Thoracic aorta (tissue), 2 donors: ENCODE measurements around the gene KLHL30. TPM values are rescaled to one million over a fixed set of nuclear protein-coding genes. Genes with fewer than 3 reads are reported as not detected.

ENCODE experiments used
- ATAC-seq: fragments of 150-250 bp; one replicate; pipeline ENCODE4 v1.8.0; 2017; ENCODE audit warnings: low read depth; ENCODE audit not compliant: insufficient number of reproducible peaks, low FRiP score
- DNase-seq: peaks from one replicate; pipeline ENCODE4 v3.0.0-alpha.2; 2020; ENCODE audit warnings: low spot score
- H3K27ac ChIP-seq, 2 donors: fragments of 200-600 bp; sonication (generic); 1 replicate in 1 of 2; 2 replicates in 1 of 2; pipeline ENCODE4 v1.5.1; 2016; ENCODE audit warnings: mild to moderate bottlenecking in 2 of 2, moderate library complexity in 2 of 2
- H3K27me3 ChIP-seq: fragments of 200-600 bp; sonication (generic); replicated peaks from 2 replicates; pipeline ENCODE4 v1.6.0; 2016; ENCODE audit warnings: mild to moderate bottlenecking; ENCODE audit not compliant: insufficient read depth
- H3K36me3 ChIP-seq: fragments of 200-600 bp; sonication (generic); one replicate; pipeline ENCODE4 v1.5.1; 2016
- H3K4me1 ChIP-seq, 2 donors: fragments of 200-600 bp; sonication (generic); 1 replicate in 1 of 2; 2 replicates in 1 of 2; pipeline versions ENCODE4 v1.5.1 to v1.6.0; 2016; ENCODE audit warnings: low read depth in 2 of 2, mild to moderate bottlenecking in 1 of 2; ENCODE audit not compliant: control insufficient read depth in 1 of 2
- H3K4me3 ChIP-seq: fragments of 200-600 bp; sonication (generic); 2 replicates; pipeline ENCODE4 v1.5.1; 2016; ENCODE audit warnings: mild to moderate bottlenecking
- H3K9me3 ChIP-seq: fragments of 200-600 bp; sonication (generic); 2 replicates; pipeline ENCODE4 v1.5.1; 2016
- total RNA-seq, 2 donors: library from RNA; depleted of rRNA; stranded (reverse); fragments of >200 nt; gene quantifications; one replicate each; pipeline versions ENCODE4 v1.1.0 to v1.2.3, GENCODE V29; 2016
- TF ChIP-seq, protein P1 (sequence below): fragments of 200-600 bp; sonication (generic); IDR thresholded peaks from one replicate; pipeline ENCODE4 v1.5.1; 2019; ENCODE audit warnings: antibody characterized with exemption

Gene KLHL30
- total RNA-seq, 2 donors from 2014 or later, result 18.3 to 33.4 TPM

DNA sequence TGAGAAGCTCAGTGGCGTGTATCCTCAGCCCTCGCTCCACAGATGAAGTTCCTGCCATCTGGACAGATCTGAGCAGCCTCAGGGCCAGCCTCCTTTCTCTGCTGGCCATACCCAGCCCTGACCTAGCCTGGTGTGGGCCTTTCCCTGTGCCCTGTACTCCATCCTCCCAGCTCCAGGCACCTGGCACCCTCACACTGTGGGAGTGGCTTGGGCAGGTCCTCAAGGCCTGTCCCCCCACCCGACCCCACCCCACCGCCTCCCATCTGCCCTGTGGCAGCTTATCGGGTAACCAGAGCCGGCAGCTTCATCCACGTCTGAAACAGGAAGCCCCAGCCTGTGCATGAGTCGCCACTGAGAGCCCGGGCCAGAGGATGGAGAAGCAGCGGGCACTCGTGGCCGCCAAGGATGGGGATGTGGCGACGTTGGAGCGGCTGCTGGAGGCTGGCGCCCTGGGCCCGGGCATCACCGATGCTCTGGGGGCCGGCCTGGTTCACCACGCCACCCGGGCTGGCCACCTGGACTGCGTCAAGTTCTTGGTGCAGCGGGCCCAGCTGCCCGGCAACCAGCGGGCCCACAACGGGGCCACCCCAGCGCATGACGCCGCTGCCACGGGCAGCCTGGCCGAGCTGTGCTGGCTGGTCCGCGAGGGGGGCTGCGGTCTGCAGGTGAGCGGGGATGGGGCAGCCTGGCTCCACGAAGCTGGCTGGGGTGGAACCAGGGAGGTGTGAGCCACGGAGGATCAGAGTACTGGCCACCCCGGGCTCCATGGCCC lies 38.2 kb upstream of the KLHL30 start, which contains the start of gene ESPNL:
Gene ESPNL (plus strand): TSS at position 292 of the 772 bp plus-strand sequence. CDS start 80 bp downstream, at position 372.
- DNase-seq, result no peak
- Histone ChIP-seq H3K4me3 (no peak within 1 kb of the TSS), H3K4me1 (no peaks in the 10 kb centered on the region), H3K27ac (no peak within 1 kb of the TSS), H3K36me3 (no peaks in the 10 kb centered on the region), H3K9me3 (no peaks in the 10 kb centered on the region), H3K27me3 (no peaks in the 10 kb centered on the region)
- no peak for ATAC-seq
- TF ChIP-seq, protein P1, sequence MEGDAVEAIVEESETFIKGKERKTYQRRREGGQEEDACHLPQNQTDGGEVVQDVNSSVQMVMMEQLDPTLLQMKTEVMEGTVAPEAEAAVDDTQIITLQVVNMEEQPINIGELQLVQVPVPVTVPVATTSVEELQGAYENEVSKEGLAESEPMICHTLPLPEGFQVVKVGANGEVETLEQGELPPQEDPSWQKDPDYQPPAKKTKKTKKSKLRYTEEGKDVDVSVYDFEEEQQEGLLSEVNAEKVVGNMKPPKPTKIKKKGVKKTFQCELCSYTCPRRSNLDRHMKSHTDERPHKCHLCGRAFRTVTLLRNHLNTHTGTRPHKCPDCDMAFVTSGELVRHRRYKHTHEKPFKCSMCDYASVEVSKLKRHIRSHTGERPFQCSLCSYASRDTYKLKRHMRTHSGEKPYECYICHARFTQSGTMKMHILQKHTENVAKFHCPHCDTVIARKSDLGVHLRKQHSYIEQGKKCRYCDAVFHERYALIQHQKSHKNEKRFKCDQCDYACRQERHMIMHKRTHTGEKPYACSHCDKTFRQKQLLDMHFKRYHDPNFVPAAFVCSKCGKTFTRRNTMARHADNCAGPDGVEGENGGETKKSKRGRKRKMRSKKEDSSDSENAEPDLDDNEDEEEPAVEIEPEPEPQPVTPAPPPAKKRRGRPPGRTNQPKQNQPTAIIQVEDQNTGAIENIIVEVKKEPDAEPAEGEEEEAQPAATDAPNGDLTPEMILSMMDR, result no peak

DNA sequence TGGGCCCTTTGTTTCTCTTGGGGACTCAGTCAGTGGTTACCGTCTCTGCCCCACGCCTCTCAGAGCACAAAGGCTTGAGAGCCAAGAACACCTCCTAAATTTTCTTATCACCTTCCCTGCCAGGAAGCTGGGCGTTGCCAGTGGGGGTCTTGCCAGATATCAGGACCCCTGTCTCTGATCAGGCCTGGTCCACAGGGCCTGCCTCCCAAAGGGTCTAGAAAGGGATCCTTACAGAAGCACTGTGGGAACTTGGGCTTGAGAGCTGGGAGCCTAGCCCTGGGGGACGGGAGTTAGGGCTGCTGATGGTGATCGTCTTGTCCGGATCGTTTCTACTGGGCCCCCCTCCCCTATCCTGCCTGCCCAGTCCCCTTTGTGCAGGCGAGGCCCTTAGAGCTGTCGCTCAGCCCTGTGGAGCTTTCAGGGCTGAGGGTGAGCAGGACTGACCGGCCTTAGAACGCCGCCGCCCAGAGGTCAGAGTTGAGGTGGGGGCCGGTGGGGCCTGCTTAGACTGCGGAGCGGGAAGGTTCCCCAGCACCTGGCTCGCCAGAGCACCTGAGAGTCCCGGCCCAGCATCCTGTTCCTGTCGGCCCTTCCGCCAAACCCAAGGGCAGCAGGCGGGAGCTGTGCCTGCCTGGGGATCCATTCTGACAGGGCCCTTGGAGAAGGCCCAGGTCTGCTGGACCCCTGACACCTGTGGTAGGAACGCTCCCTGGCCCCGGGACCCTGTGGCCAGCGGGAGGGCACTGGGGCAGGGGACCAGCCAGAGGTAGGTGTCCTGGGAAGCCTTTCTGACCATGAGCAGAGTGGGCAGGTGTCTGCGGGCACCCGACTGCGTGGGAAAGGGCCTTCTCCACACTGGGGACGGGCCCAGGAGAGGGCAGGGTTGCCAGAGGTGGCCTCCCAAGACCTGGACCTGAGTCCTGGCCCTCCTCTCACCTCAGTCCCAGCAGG lies 37.4 kb upstream of the KLHL30 start:
- DNase-seq (no peak), ATAC-seq (no peak)
- H3K27me3 ChIP-seq, result no peaks in the 10 kb centered on the region
- H3K4me3 ChIP-seq, result no peak overlapping the region
- no peaks in the 10 kb centered on the region for H3K4me1 ChIP-seq
- H3K9me3 ChIP-seq, result no peaks in the 10 kb centered on the region
- TF ChIP-seq, protein P1, result no peak
- no peak overlapping the region for H3K27ac ChIP-seq
- no peaks in the 10 kb centered on the region for H3K36me3 ChIP-seq

DNA sequence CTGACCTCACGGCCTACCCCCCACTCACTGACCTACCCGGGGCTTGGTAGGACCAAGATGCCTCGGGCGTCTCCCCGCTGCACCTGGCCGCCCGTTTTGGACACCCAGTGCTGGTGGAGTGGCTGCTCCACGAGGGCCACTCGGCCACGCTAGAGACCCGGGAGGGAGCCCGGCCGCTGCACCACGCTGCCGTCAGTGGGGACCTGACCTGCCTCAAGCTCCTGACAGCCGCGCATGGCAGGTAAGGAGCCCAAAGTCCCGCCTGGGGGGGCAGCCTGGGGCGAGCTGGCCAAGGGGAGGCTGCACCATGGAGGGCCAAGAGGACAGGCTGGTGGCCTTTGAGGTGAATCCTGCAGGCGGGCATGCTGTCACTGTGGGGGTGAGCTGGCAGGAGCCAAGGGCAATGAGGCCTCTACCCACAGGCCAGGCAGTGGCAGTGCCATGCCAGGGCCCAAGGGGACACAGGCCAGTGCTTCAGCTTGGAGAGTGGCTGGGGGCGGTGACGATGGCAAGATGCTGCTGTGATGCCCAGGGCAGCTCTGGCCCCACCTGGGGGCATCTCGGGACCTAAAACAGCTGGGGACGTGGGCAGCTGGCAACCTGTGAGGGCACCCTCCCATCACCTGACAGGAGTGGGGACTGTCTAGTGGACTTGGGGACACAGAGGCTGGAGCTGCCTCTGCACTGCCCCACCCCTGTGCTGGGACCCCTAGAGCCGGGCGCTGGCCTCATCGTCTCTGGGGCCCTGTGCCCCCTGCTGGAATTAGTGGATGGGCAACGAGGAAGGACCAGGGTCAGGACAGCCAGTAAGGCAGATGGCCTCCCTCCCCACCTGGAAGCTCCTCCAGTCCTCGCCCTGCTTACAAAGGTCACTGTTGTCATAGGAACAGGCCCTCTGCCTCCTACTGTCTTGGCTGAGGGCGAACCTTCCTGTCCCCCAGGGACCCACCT lies 36.3 kb upstream of the KLHL30 start:
- no peak for DNase-seq
- no peak overlapping the region for H3K27ac ChIP-seq
- ATAC-seq, result no peak

DNA sequence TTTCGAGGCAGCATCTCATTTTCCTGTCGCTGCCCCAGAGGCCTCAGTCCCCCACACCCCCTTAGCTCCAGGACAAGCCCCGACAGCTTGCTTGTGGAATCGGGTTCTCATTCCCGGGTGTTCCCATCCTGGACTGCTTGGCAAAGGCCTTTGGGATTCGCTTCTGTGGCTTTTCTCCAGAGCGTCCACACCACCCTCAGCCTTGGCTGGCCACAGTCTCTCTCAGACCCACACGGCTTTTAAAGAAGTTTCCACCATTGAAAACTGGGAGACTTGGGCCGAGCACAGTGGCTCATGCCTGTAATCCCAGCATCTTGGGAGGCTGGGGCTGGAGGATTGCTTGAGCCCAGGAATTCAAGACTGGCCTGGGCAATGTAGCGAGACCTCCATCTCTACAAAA lies 35.6 kb upstream of the KLHL30 start:
- Histone ChIP-seq H3K36me3 (no peaks in the 10 kb centered on the region), H3K9me3 (no peaks in the 10 kb centered on the region), H3K27ac (no peak overlapping the region), H3K4me3 (no peak overlapping the region), H3K27me3 (no peaks in the 10 kb centered on the region), H3K4me1 (no peaks in the 10 kb centered on the region)
- ATAC-seq (no peak), DNase-seq (no peak)
- TF ChIP-seq, protein P1, result no peak

More for the DNA sequence above, 36.3 kb upstream of the KLHL30 start:
- Histone ChIP-seq H3K4me3 (no peak overlapping the region), H3K27me3 (no peaks in the 10 kb centered on the region), H3K9me3 (no peaks in the 10 kb centered on the region), H3K36me3 (no peaks in the 10 kb centered on the region), H3K4me1 (no peaks in the 10 kb centered on the region)
- TF ChIP-seq, protein P1, result no peak
